ENCODE measurements around the gene CLIC4.

DNA sequence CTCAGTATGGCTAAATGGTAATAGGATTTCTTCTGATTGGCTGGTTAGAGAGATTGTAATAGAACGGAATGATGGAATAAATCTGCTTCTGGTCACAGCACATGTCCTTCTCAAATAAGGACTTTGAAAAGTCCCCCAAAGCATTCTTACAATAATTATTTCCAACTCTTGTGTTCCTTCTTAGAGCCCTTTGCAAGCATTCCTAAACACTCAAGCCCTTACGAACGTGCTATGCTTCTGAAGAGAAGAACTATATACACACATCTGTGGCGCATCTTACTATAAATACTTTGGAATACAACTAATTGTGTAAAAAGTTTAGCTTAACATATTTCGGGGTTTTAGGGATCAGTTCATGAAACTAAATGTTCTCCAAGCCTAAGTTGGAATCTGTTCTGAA is 25.6 kb downstream of the CLIC4 start:
- TF ChIP-seq, protein P1, sequence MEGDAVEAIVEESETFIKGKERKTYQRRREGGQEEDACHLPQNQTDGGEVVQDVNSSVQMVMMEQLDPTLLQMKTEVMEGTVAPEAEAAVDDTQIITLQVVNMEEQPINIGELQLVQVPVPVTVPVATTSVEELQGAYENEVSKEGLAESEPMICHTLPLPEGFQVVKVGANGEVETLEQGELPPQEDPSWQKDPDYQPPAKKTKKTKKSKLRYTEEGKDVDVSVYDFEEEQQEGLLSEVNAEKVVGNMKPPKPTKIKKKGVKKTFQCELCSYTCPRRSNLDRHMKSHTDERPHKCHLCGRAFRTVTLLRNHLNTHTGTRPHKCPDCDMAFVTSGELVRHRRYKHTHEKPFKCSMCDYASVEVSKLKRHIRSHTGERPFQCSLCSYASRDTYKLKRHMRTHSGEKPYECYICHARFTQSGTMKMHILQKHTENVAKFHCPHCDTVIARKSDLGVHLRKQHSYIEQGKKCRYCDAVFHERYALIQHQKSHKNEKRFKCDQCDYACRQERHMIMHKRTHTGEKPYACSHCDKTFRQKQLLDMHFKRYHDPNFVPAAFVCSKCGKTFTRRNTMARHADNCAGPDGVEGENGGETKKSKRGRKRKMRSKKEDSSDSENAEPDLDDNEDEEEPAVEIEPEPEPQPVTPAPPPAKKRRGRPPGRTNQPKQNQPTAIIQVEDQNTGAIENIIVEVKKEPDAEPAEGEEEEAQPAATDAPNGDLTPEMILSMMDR (IDR thresholded peaks at IDR 0.05): no peak
- no peak for TF ChIP-seq EP300 (IDR thresholded peaks at IDR 0.05)

Measured in tibial nerve (tissue), 4 donors.